Cardiac septum (tissue), 1 donor: ENCODE data around the gene PITRM1. TPM values are rescaled to one million over a fixed set of nuclear protein-coding genes. Genes with fewer than 3 reads are reported as not detected.
"Not testable (repeated sequence)": the region's sequence is repeated elsewhere in the genome, so short reads cannot be mapped to it uniquely, and the experiment has no call there.

Source experiments
- DNase-seq: peaks from one replicate; pipeline ENCODE4 v3.0.0-alpha.2; 2020; ENCODE audit warnings: low spot score
- intact Hi-C: fragments of 100-400 bp; cut with DNase I; formaldehyde crosslinking; loops from one replicate; pipeline ENCODE4 v1.14.0; 2022
- long read RNA-seq: library from polyadenylated mRNA; unstranded; transcript quantifications from one replicate; pipeline ENCODE4 v2.0.0, GENCODE V29; 2021
- total RNA-seq: library from RNA; stranded (reverse); fragmentation: NEBNext Ultra II Directional; extraction: Animal tissue kit (Norgen Biotek cat#: 25700); gene quantifications from one replicate; pipeline ENCODE4 v1.2.1, GENCODE V29; 2021
- donor health status: DM: no; HTN: no; CAD: no.

PITRM1 gene, protein sequence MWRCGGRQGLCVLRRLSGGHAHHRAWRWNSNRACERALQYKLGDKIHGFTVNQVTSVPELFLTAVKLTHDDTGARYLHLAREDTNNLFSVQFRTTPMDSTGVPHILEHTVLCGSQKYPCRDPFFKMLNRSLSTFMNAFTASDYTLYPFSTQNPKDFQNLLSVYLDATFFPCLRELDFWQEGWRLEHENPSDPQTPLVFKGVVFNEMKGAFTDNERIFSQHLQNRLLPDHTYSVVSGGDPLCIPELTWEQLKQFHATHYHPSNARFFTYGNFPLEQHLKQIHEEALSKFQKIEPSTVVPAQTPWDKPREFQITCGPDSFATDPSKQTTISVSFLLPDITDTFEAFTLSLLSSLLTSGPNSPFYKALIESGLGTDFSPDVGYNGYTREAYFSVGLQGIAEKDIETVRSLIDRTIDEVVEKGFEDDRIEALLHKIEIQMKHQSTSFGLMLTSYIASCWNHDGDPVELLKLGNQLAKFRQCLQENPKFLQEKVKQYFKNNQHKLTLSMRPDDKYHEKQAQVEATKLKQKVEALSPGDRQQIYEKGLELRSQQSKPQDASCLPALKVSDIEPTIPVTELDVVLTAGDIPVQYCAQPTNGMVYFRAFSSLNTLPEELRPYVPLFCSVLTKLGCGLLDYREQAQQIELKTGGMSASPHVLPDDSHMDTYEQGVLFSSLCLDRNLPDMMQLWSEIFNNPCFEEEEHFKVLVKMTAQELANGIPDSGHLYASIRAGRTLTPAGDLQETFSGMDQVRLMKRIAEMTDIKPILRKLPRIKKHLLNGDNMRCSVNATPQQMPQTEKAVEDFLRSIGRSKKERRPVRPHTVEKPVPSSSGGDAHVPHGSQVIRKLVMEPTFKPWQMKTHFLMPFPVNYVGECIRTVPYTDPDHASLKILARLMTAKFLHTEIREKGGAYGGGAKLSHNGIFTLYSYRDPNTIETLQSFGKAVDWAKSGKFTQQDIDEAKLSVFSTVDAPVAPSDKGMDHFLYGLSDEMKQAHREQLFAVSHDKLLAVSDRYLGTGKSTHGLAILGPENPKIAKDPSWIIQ
- 85.3 TPM for total RNA-seq
- long read RNA-seq, transcript PITRM1-201 (27 exons, 3,450 nt), result major isoform, 41 of 100 reads
- long read RNA-seq, partial matches to known transcripts, result 35 of 100 reads
- long read RNA-seq, other reads (novel, unspliced or antisense), result 21 of 100 reads

GRCh38 chr10:3172446-3173170 is at the start of gene PITRM1:
TSS of gene PITRM1 (minus strand) at chr10:3172782. CDS start at chr10:3172772, 10 bp downstream.
- DNase-seq, result peak; percentile 99
- intact Hi-C loops, result no loop called here

- DNase-seq, result no peak
- intact Hi-C loops, result no loop called here
These were observed 49.5 kb upstream of the PITRM1 start for GRCh38 chr10:3222068-3222467.

DNA sequence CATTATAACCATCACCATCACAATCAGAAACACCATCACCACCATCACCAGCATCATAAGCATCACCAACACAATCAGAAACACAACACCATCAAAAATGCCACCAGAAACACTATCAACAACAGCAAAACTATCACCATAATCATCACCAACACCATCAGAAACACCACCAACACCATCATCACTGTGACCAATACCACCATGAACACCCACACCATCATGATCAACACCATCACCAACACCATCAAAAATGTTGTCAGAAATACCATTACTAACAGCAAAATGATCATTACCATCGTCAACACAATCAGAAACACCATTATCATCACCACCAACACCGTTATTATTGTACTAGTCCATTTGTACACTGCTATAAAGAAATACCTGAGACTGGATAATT is 49.0 kb upstream of the PITRM1 start:
- intact Hi-C loops, result not testable (repeated sequence)

DNA sequence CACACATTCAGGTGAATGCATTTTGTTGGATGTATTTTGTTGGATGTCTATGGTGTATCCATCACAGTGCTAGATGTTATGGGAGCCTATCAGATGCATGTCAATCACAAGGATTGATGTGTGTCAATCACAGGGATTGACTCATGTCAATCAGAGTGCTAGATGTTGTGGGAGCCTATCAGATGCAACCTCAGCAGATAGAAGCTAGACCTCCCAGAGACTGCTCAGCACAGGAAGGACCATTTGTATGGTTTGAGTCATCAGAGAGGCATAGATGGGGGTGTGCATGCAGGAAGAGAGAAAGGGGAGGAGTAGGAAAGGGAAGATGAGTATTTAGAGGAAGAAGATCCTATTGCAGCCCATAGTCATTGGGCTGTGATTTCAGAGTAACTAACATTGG is 48.3 kb upstream of the PITRM1 start:
- no peak for DNase-seq
- intact Hi-C loops, result no loop called here

More for the DNA sequence above, 49.0 kb upstream of the PITRM1 start:
- DNase-seq, result not testable (repeated sequence)

GRCh38 chr10:3219021-3219628 is 46.5 kb upstream of the PITRM1 start:
- intact Hi-C loops, DNase-seq: not testable (repeated sequence)

DNA sequence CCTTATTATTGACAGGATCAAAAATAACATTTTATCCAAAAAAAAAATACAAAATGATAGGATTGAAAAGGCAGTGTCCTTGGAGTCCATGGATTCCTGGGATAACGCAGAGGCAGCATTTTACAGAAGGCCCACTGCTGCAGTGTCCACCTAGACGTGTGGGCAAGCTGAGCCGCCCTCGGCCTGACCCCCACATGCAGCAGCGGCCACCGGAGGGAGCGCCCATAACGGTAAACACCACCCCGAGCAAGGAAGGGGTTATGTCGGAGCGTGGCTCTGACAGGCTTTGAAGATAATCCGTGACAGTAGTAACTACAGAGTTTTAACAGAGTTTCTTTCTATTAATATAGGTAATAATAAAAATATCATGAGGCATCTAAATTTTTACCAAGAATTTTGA is 45.3 kb upstream of the PITRM1 start:
- no peak for DNase-seq
- intact Hi-C loops, result no loop called here

- no peak for DNase-seq
- intact Hi-C loops, result no loop called here
These were observed 44.7 kb upstream of the PITRM1 start for GRCh38 chr10:3217301-3217700.

DNA sequence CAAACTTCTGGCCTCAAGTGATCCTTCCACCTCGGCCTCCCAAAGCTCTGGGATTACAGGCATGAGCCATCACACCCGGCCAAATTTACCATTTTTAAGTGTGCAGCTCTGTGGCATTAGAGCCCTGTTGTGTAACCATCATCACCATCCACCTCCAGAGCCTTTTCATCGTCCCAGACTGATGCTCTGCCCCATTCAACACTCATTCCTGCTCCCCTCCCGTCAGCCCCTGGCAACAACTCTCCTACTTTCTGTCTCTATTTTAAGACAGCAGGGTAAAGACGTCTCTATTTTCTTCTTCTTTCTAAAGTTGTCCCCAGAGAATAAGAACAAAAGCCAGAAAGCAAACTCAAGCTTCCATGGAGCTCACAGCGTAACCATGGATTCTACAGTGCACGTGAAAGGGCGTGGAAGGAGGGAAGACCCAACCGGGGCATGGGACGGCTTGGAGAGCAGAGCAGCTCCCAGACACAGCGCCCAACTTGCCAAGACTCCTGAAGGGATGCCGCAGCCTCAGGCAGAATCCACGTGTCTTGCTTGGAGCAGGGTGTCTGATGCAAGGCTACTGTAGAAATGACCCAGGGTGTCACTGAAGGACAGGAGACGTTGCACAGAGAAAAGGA is 42.7 kb upstream of the PITRM1 start:
- no peak for DNase-seq
- intact Hi-C loops, result no loop called here

- DNase-seq, result no peak
- intact Hi-C loops, result no loop called here
These were observed 41.4 kb upstream of the PITRM1 start for GRCh38 chr10:3213758-3214515.

GRCh38 chr10:3213208-3213607 is 40.6 kb upstream of the PITRM1 start:
- no peak for DNase-seq
- intact Hi-C loops, result no loop called here

- DNase-seq, result no peak
- intact Hi-C loops, result no loop called here
These were observed 37.8 kb upstream of the PITRM1 start for GRCh38 chr10:3210251-3210877.

GRCh38 chr10:3208481-3209406 is 36.2 kb upstream of the PITRM1 start:
- intact Hi-C loops, result no loop called here
- no peak for DNase-seq

DNA sequence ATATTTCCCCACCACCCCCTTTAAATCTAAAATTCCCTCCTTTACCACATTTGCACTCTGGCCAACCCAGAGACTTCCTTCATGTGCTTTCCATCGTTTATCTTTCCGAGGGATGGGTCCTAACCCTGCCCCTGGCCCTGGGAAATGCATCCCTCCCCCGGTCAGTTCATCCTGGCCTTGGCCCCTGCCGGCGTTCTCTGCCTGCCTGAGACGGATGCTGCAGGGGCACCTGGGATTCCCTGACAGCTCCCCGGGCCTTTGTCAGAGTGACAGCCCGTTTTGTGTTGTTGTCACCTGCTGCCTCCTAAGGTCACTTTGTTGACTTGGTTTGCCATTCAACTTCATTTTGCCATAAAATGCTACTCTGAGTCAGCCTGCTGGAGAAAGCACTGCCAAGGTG is 34.8 kb upstream of the PITRM1 start:
- intact Hi-C loops, result no loop called here
- no peak for DNase-seq

- intact Hi-C loops, result no loop called here
- no peak for DNase-seq
These were observed 34.1 kb upstream of the PITRM1 start for GRCh38 chr10:3206511-3207157.

DNA sequence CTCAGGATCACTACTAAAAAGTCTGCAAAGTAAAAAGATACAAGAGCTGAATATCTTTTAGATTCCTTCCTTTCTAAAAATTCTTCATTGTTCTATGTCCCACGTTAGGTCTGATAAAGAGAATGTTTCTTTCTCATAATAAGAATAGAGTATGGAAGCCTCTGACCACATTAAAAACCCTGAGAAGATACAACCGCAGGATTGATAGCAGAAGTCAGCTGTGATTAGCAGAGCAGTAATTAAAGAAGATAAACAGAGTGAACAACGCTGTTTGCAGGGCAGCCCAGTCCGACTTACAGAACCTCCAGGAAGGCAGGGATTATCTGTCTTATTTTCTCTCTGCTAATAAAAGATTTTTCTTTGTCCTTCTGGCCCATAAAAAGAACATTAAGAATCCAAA is 31.4 kb upstream of the PITRM1 start:
- intact Hi-C loops, result no loop called here

More for the DNA sequence above, 31.4 kb upstream of the PITRM1 start:
- DNase-seq, result no peak
